GM18858 (cell line): ENCODE data around the gene TAOK3.
"Not testable (repeated sequence)": the region's sequence is repeated elsewhere in the genome, so short reads cannot be mapped to it uniquely, and the experiment has no call there.

ENCODE experiments used
- ATAC-seq: cut with Tn5 transposase; IDR thresholded peaks from one replicate; pipeline ENCODE4 v1.9.1; 2021; ENCODE audit not compliant: unreplicated experiment

TAOK3 gene

GRCh38 chr12:118144499-118144898 lies 228.2 kb downstream of the TAOK3 start:
- ATAC-seq: no peak

GRCh38 chr12:118140825-118141224 lies 231.9 kb downstream of the TAOK3 start:
- ATAC-seq: no peak

- no peak for ATAC-seq
Observed at GRCh38 chr12:118137148-118137678, 235.5 kb downstream of the TAOK3 start.

GRCh38 chr12:118136559-118137003 lies 236.1 kb downstream of the TAOK3 start:
- ATAC-seq: peak; percentile 19

GRCh38 chr12:118135788-118136558 lies 236.7 kb downstream of the TAOK3 start, which contains the start of gene PEBP1:
TSS of gene PEBP1 (plus strand) at chr12:118136124. CDS start at chr12:118136210, 86 bp downstream.
- ATAC-seq: peak; percentile 86

GRCh38 chr12:118129436-118129835 lies 243.3 kb downstream of the TAOK3 start:
- not testable (repeated sequence) for ATAC-seq

GRCh38 chr12:118127867-118128266 lies 244.8 kb downstream of the TAOK3 start:
- ATAC-seq: no peak

GRCh38 chr12:118126119-118126757 lies 246.5 kb downstream of the TAOK3 start:
- ATAC-seq: no peak

- no peak for ATAC-seq
Observed at GRCh38 chr12:118125743-118126118, 247.0 kb downstream of the TAOK3 start.

GRCh38 chr12:118124333-118124874 lies 248.3 kb downstream of the TAOK3 start:
- ATAC-seq: no peak

GRCh38 chr12:118122264-118122663 lies 250.4 kb downstream of the TAOK3 start:
- no peak for ATAC-seq

- no peak for ATAC-seq
Observed at GRCh38 chr12:118120579-118121363, 251.9 kb downstream of the TAOK3 start.

- ATAC-seq: no peak
Observed at GRCh38 chr12:118119449-118119879, 253.2 kb downstream of the TAOK3 start.

GRCh38 chr12:118109088-118109487 lies 263.6 kb downstream of the TAOK3 start:
- no peak for ATAC-seq

- ATAC-seq: no peak
Observed at GRCh38 chr12:118107694-118108093, 265.0 kb downstream of the TAOK3 start.

GRCh38 chr12:118107011-118107410 lies 265.7 kb downstream of the TAOK3 start:
- no peak for ATAC-seq

GRCh38 chr12:118103601-118104382 lies 268.9 kb downstream of the TAOK3 start, which contains the start of gene VSIG10:
TSS of gene VSIG10 (minus strand) at chr12:118104011. CDS start at chr12:118103671, 340 bp downstream.
- no peak for ATAC-seq

GRCh38 chr12:118103201-118103600 lies 269.5 kb downstream of the TAOK3 start:
- ATAC-seq: no peak

GRCh38 chr12:118102609-118103008 lies 270.1 kb downstream of the TAOK3 start:
- ATAC-seq: no peak

GRCh38 chr12:118102070-118102469 lies 270.6 kb downstream of the TAOK3 start:
- ATAC-seq: no peak
